ENCODE results near the gene JMJD6.
A peak's percentile ranks its signal among the peaks of the same experiment; 100 is the strongest.

JMJD6 gene

GRCh38 chr17:76682296-76682695 lies 44.1 kb downstream of the JMJD6 start:
- ATAC-seq = no peak
- TF ChIP-seq ZNF8 (CRISPR knock-in tag; IDR thresholded peaks at IDR 0.05) (no peak), PPARA (CRISPR knock-in tag; IDR thresholded peaks at IDR 0.05; ENCODE audit: borderline replicate concordance) (no peak), TOX (CRISPR knock-in tag; IDR thresholded peaks at IDR 0.05; ENCODE audit: borderline replicate concordance) (no peak), ZNF70 (CRISPR knock-in tag; IDR thresholded peaks at IDR 0.05) (no peak), CREB5 (CRISPR knock-in tag; IDR thresholded peaks at IDR 0.05; ENCODE audit: low read depth) (no peak), BACH2 (CRISPR knock-in tag; IDR thresholded peaks at IDR 0.05; ENCODE audit: borderline replicate concordance) (no peak), OSR1 (CRISPR knock-in tag; IDR thresholded peaks at IDR 0.05) (no peak), ARNTL (CRISPR knock-in tag; IDR thresholded peaks at IDR 0.05; ENCODE audit: borderline replicate concordance, low read depth) (no peak), TSHZ2 (CRISPR knock-in tag; IDR thresholded peaks at IDR 0.05) (no peak), CSRNP3 (CRISPR knock-in tag; IDR thresholded peaks at IDR 0.05) (no peak), ZFP30 (CRISPR knock-in tag; IDR thresholded peaks at IDR 0.05) (no peak)

GRCh38 chr17:76681222-76682137 lies 44.9 kb downstream of the JMJD6 start:
- ATAC-seq = peak; percentile 94
- TF ChIP-seq CSRNP3 (CRISPR knock-in tag; IDR thresholded peaks at IDR 0.05) = no peak
- no peak for TF ChIP-seq ZNF8 (CRISPR knock-in tag; IDR thresholded peaks at IDR 0.05)
- no peak for TF ChIP-seq OSR1 (CRISPR knock-in tag; IDR thresholded peaks at IDR 0.05)
- TF ChIP-seq PATZ1 (CRISPR knock-in tag; IDR thresholded peaks at IDR 0.05; ENCODE audit: borderline replicate concordance) = no peak
- TF ChIP-seq ISL1 (CRISPR knock-in tag; IDR thresholded peaks at IDR 0.05) = no peak
- no peak for TF ChIP-seq CREB5 (CRISPR knock-in tag; IDR thresholded peaks at IDR 0.05; ENCODE audit: low read depth)
- TF ChIP-seq TSHZ2 (CRISPR knock-in tag; IDR thresholded peaks at IDR 0.05) = no peak
- TF ChIP-seq GLIS3 (CRISPR knock-in tag; IDR thresholded peaks at IDR 0.05) = no peak
- TF ChIP-seq ZC3H10 (CRISPR knock-in tag; IDR thresholded peaks at IDR 0.05) = no peak
- no peak for TF ChIP-seq POU6F1 (CRISPR knock-in tag; IDR thresholded peaks at IDR 0.05; ENCODE audit: borderline replicate concordance, low read depth)
- TF ChIP-seq ARNTL (CRISPR knock-in tag; IDR thresholded peaks at IDR 0.05; ENCODE audit: borderline replicate concordance, low read depth) = no peak
- TF ChIP-seq BACH2 (CRISPR knock-in tag; IDR thresholded peaks at IDR 0.05; ENCODE audit: borderline replicate concordance) = no peak
- no peak for TF ChIP-seq ZFP3 (CRISPR knock-in tag; IDR thresholded peaks at IDR 0.05)

Measured in SK-N-SH treated with all-trans-retinoic acid at 6 μM for 48 hours (cell line).